ENCODE measurements around the gene RBM12. TPM values are rescaled to one million over a fixed set of nuclear protein-coding genes. Genes with fewer than 3 reads are reported as not detected.
A peak's percentile ranks its signal among the peaks of the same experiment; 100 is the strongest.

The RBM12 gene
- total RNA-seq, 1 experiment from 2014 or later = 125 TPM

- peak overlapping the region; percentile 76 for H3K4me3 Mint-ChIP-seq
- ChIA-PET CTCF (interaction anchor here (0.7 to 2.1 kb wide), 14 partner anchors 11 to 602 kb away, joined by 3 to 62 read pairs (median 6); partner anchors contain the start of genes ERGIC3, SCAND1 and SPAG4), POLR2A (interaction anchor here (0.8 to 1.6 kb wide), 6 partner anchors 15 to 354 kb away, joined by 3 to 8 read pairs (median 4); partner anchors contain the start of genes RBM39, SCAND1 and SPAG4)
- peaks cover 9% of the 10 kb centered on the region for H3K4me1 Mint-ChIP-seq
- no peak overlapping the region for H3K27ac Mint-ChIP-seq
- no peaks in the 10 kb centered on the region for H3K9me3 Mint-ChIP-seq
- no peaks in the 10 kb centered on the region for H3K36me3 Mint-ChIP-seq
- DNase-seq (ENCODE audit: low spot score) (peak; percentile 59), ATAC-seq (peak; percentile 2; the same call in 1 of the 2 replicates)
- no peak for TF ChIP-seq ZNF396 (CRISPR knock-in tag; IDR thresholded peaks at IDR 0.05; ENCODE audit: borderline replicate concordance)
- 0 out of 2 replicates have a peak, but pooled peaks have one; percentile 44 for TF ChIP-seq ZNF232 (CRISPR knock-in tag; IDR thresholded peaks at IDR 0.05)
- H3K27me3 Mint-ChIP-seq (ENCODE audit: low read depth) = peaks cover 74% of the 10 kb centered on the region
Observed at GRCh38 chr20:35600176-35600992, 64.3 kb downstream of the RBM12 start.

- peak overlapping the region; percentile 14; the same call in 1 of the 2 replicates for H3K4me3 Mint-ChIP-seq
- no peaks in the 10 kb centered on the region for H3K36me3 Mint-ChIP-seq
- ChIA-PET POLR2A (no interaction called here), CTCF (interaction anchor here (1.1 to 2.1 kb wide), 6 partner anchors 12 to 539 kb away, joined by 5 to 62 read pairs (median 10); partner anchors contain the start of genes SCAND1 and SPAG4)
- DNase-seq (ENCODE audit: low spot score) (no peak), ATAC-seq (no peak)
- no peaks in the 10 kb centered on the region for H3K9me3 Mint-ChIP-seq
- H3K27me3 Mint-ChIP-seq (ENCODE audit: low read depth) = peaks cover 70% of the 10 kb centered on the region
- H3K4me1 Mint-ChIP-seq = peaks cover 5% of the 10 kb centered on the region
- TF ChIP-seq TCF7 (CRISPR knock-in tag; IDR thresholded peaks at IDR 0.05; ENCODE audit: low read depth) (no peak), ATF6 (CRISPR knock-in tag; IDR thresholded peaks at IDR 0.05) (no peak), ZNF423 (CRISPR knock-in tag; IDR thresholded peaks at IDR 0.05) (no peak), ZNF416 (CRISPR knock-in tag; IDR thresholded peaks at IDR 0.05) (no peak), SOX15 (CRISPR knock-in tag; IDR thresholded peaks at IDR 0.05) (no peak), FOXP4 (CRISPR knock-in tag; IDR thresholded peaks at IDR 0.05) (no peak), EMX1 (CRISPR knock-in tag; IDR thresholded peaks at IDR 0.05) (no peak), NR2C2 (CRISPR knock-in tag; IDR thresholded peaks at IDR 0.05) (no peak), NFE2L1 (CRISPR knock-in tag; IDR thresholded peaks at IDR 0.05) (no peak), ZBTB21 (CRISPR knock-in tag; IDR thresholded peaks at IDR 0.05; ENCODE audit: borderline replicate concordance) (no peak)
- TF ChIP-seq, protein P1, sequence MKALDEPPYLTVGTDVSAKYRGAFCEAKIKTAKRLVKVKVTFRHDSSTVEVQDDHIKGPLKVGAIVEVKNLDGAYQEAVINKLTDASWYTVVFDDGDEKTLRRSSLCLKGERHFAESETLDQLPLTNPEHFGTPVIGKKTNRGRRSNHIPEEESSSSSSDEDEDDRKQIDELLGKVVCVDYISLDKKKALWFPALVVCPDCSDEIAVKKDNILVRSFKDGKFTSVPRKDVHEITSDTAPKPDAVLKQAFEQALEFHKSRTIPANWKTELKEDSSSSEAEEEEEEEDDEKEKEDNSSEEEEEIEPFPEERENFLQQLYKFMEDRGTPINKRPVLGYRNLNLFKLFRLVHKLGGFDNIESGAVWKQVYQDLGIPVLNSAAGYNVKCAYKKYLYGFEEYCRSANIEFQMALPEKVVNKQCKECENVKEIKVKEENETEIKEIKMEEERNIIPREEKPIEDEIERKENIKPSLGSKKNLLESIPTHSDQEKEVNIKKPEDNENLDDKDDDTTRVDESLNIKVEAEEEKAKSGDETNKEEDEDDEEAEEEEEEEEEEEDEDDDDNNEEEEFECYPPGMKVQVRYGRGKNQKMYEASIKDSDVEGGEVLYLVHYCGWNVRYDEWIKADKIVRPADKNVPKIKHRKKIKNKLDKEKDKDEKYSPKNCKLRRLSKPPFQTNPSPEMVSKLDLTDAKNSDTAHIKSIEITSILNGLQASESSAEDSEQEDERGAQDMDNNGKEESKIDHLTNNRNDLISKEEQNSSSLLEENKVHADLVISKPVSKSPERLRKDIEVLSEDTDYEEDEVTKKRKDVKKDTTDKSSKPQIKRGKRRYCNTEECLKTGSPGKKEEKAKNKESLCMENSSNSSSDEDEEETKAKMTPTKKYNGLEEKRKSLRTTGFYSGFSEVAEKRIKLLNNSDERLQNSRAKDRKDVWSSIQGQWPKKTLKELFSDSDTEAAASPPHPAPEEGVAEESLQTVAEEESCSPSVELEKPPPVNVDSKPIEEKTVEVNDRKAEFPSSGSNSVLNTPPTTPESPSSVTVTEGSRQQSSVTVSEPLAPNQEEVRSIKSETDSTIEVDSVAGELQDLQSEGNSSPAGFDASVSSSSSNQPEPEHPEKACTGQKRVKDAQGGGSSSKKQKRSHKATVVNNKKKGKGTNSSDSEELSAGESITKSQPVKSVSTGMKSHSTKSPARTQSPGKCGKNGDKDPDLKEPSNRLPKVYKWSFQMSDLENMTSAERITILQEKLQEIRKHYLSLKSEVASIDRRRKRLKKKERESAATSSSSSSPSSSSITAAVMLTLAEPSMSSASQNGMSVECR (CRISPR knock-in tag; IDR thresholded peaks at IDR 0.05; ENCODE audit: borderline replicate concordance) = no peak
- TF ChIP-seq, protein P2, sequence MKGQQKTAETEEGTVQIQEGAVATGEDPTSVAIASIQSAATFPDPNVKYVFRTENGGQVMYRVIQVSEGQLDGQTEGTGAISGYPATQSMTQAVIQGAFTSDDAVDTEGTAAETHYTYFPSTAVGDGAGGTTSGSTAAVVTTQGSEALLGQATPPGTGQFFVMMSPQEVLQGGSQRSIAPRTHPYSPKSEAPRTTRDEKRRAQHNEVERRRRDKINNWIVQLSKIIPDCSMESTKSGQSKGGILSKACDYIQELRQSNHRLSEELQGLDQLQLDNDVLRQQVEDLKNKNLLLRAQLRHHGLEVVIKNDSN (CRISPR knock-in tag; IDR thresholded peaks at IDR 0.05) = no peak
- no peak overlapping the region for H3K27ac Mint-ChIP-seq
Observed at GRCh38 chr20:35599776-35600120, 65.0 kb downstream of the RBM12 start.

Other genes starting within 250 kb of the RBM12 start
- gene GDF5, start 226.7 kb downstream of the RBM12 start, total RNA-seq (2021) = 0.07 TPM in 1 of 3 replicates, not detected in the others
- 63.1 to 66.9 TPM (median 65.8 TPM) in 3 replicates for gene CEP250, start 209.3 kb downstream of the RBM12 start, total RNA-seq (2021)
- gene C20orf173, start 135.2 kb downstream of the RBM12 start, total RNA-seq (2021) = not detected in 3 replicates
- gene ERGIC3, start 122.8 kb downstream of the RBM12 start, total RNA-seq (2021) = 168 to 181 TPM (median 179 TPM) in 3 replicates
- 3.5 to 8.6 TPM (median 8.4 TPM) in 3 replicates for gene SPAG4, start 49.1 kb downstream of the RBM12 start, total RNA-seq (2021)
- gene CPNE1, start within 50 bp of the RBM12 start, total RNA-seq (2021) = 287 to 312 TPM (median 299 TPM) in 3 replicates
- gene NFS1, start 34.5 kb upstream of the RBM12 start, total RNA-seq (2021) = 36.1 to 39.8 TPM (median 36.8 TPM) in 3 replicates
- gene ROMO1, start 34.5 kb upstream of the RBM12 start, total RNA-seq (2021) = 213 to 249 TPM (median 245 TPM) in 3 replicates
- gene RBM39, start 77.4 kb upstream of the RBM12 start, total RNA-seq (2021) = 221 to 231 TPM (median 223 TPM) in 3 replicates
- gene PHF20, start 107.1 kb upstream of the RBM12 start, total RNA-seq (2021) = 65.8 to 70.0 TPM (median 66.8 TPM) in 3 replicates